H9 (cell line): ENCODE data around the gene PON2. TPM values are rescaled to one million over a fixed set of nuclear protein-coding genes. Genes with fewer than 3 reads are reported as not detected.

ENCODE experiments used
- DNase-seq: peaks from one replicate; pipeline ENCODE4 v3.0.0-alpha.2; 2017
- H2AFZ ChIP-seq: one replicate; pipeline ENCODE4 v1.6.1; 2013; ENCODE audit warnings: mild to moderate bottlenecking, low read length, control low read depth, moderate library complexity
- H2AK5ac ChIP-seq: 2 replicates; pipeline ENCODE4 v1.6.1; 2013; ENCODE audit warnings: low read length, control low read depth, mixed read lengths; ENCODE audit not compliant: insufficient read length
- H2BK120ac ChIP-seq: one replicate; pipeline ENCODE4 v1.6.1; 2013; ENCODE audit warnings: low read depth, mild to moderate bottlenecking, low read length, control low read depth, inconsistent platforms; ENCODE audit not compliant: poor library complexity, severe bottlenecking
- H2BK12ac ChIP-seq: 2 replicates; pipeline ENCODE4 v1.6.1; 2013; ENCODE audit warnings: low read length, control low read depth, mixed read lengths, low read depth; ENCODE audit not compliant: insufficient read length
- H2BK15ac ChIP-seq: 2 replicates; pipeline ENCODE4 v1.6.1; 2013; ENCODE audit warnings: low read depth, low read length, control low read depth
- H2BK20ac ChIP-seq: one replicate; pipeline ENCODE4 v1.6.1; 2013; ENCODE audit warnings: low read depth, mild to moderate bottlenecking, low read length, control low read depth, inconsistent platforms; ENCODE audit not compliant: poor library complexity, severe bottlenecking
- H2BK5ac ChIP-seq: 2 replicates; pipeline ENCODE4 v1.6.1; 2013; ENCODE audit warnings: low read length, control low read depth, mixed read lengths; ENCODE audit not compliant: insufficient read length
- H3K14ac ChIP-seq: 2 replicates; pipeline ENCODE4 v1.6.1; 2013; ENCODE audit warnings: low read length, control low read depth; ENCODE audit not compliant: insufficient read depth
- H3K18ac ChIP-seq: 2 replicates; pipeline ENCODE4 v1.6.1; 2013; ENCODE audit warnings: low read depth, mild to moderate bottlenecking, mixed read lengths, low read length, control low read depth; ENCODE audit not compliant: insufficient read length
- H3K23ac ChIP-seq: 2 replicates; pipeline ENCODE4 v1.6.1; 2013; ENCODE audit warnings: low read length, control low read depth, mixed read lengths, low read depth; ENCODE audit not compliant: insufficient read length
- H3K23me2 ChIP-seq: 2 replicates; pipeline ENCODE4 v1.6.1; 2013; ENCODE audit warnings: low read depth, mild to moderate bottlenecking, mixed read lengths, low read length, control low read depth; ENCODE audit not compliant: insufficient read length, poor library complexity, severe bottlenecking
- H3K27ac ChIP-seq: 2 replicates; pipeline ENCODE4 v1.5.1; 2013; ENCODE audit warnings: low read length, control low read depth, mixed read lengths, low read depth; ENCODE audit not compliant: insufficient read length
- H3K27me3 ChIP-seq: 2 replicates; pipeline ENCODE4 v1.6.1; 2013; ENCODE audit warnings: low read length, control low read depth, inconsistent platforms; ENCODE audit not compliant: insufficient read depth
- H3K4ac ChIP-seq: 2 replicates; pipeline ENCODE4 v1.6.1; 2013; ENCODE audit warnings: low read depth, mild to moderate bottlenecking, control low read depth, inconsistent platforms, low read length, moderate library complexity
- H3K4me1 ChIP-seq: 2 replicates; pipeline ENCODE4 v1.6.1; 2013; ENCODE audit warnings: low read length, control low read depth, inconsistent platforms; ENCODE audit not compliant: insufficient read depth
- H3K4me2 ChIP-seq: 2 replicates; pipeline ENCODE4 v1.6.1; 2013; ENCODE audit warnings: low read length, control low read depth, mixed read lengths; ENCODE audit not compliant: insufficient read length, insufficient read depth
- H3K56ac ChIP-seq: 2 replicates; pipeline ENCODE4 v1.6.1; 2013; ENCODE audit warnings: low read depth, mild to moderate bottlenecking, mixed read lengths, low read length, control low read depth; ENCODE audit not compliant: insufficient read length
- H3K79me1 ChIP-seq: 2 replicates; pipeline ENCODE4 v1.6.1; 2013; ENCODE audit warnings: low read depth, mild to moderate bottlenecking, moderate library complexity, low read length, control low read depth, inconsistent platforms; ENCODE audit not compliant: insufficient read depth, poor library complexity, severe bottlenecking
- H3K79me2 ChIP-seq: 2 replicates; pipeline ENCODE4 v1.6.1; 2013; ENCODE audit warnings: low read length, control low read depth, inconsistent platforms; ENCODE audit not compliant: insufficient read depth
- H3K9ac ChIP-seq: 2 replicates; pipeline ENCODE4 v1.6.1; 2013; ENCODE audit warnings: low read length, control low read depth, mixed read lengths; ENCODE audit not compliant: insufficient read length; ENCODE audit errors: extremely low read depth
- H3K9me3 ChIP-seq: one replicate; pipeline ENCODE4 v1.6.1; 2013; ENCODE audit warnings: low read depth, low read length, inconsistent platforms; ENCODE audit not compliant: control insufficient read depth
- H3T11ph ChIP-seq: one replicate; pipeline ENCODE4 v1.6.1; 2013; ENCODE audit warnings: mild to moderate bottlenecking, low read length, control low read depth, inconsistent platforms
- H4K20me1 ChIP-seq: one replicate; pipeline ENCODE4 v1.6.1; 2013; ENCODE audit not compliant: control insufficient read depth, insufficient read length, insufficient read depth
- H4K5ac ChIP-seq: 2 replicates; pipeline ENCODE4 v1.6.1; 2013; ENCODE audit warnings: low read depth, mild to moderate bottlenecking, mixed read lengths, low read length, control low read depth; ENCODE audit not compliant: insufficient read length
- H4K8ac ChIP-seq: replicated peaks from 2 replicates; pipeline ENCODE4 v1.6.1; 2013; ENCODE audit warnings: low read length, control low read depth, mixed read lengths, low read depth; ENCODE audit not compliant: insufficient read length
- H4K91ac ChIP-seq: 2 replicates; pipeline ENCODE4 v1.6.1; 2013; ENCODE audit warnings: low read depth, mild to moderate bottlenecking, moderate library complexity, mixed read lengths, low read length, control low read depth; ENCODE audit not compliant: insufficient read length
- H3K27ac Mint-ChIP-seq, 3 experiments: 2 replicates in 2 of 3; 3 replicates in 1 of 3; pipeline ENCODE4 v1.8.0; 2020 to 2021; ENCODE audit warnings: mixed read lengths in 3 of 3, mild to moderate bottlenecking in 1 of 3, moderate library complexity in 1 of 3
- H3K27me3 Mint-ChIP-seq: 2 replicates; pipeline ENCODE4 v1.8.0; 2021; ENCODE audit warnings: low read depth, mild to moderate bottlenecking, moderate library complexity, mixed read lengths
- H3K36me3 Mint-ChIP-seq, 3 experiments: 2 replicates in 2 of 3; 3 replicates in 1 of 3; pipeline ENCODE4 v1.8.0; 2020 to 2021; ENCODE audit warnings: low read depth in 3 of 3, mixed read lengths in 3 of 3; ENCODE audit not compliant: insufficient read depth in 1 of 3
- H3K4me1 Mint-ChIP-seq, 2 experiments: 2 replicates each; pipeline ENCODE4 v1.8.0; 2020; ENCODE audit warnings: mixed read lengths in 2 of 2
- H3K4me3 Mint-ChIP-seq, 2 experiments: 2 replicates in 1 of 2; 3 replicates in 1 of 2; pipeline ENCODE4 v1.8.0; 2020 to 2021; ENCODE audit warnings: mild to moderate bottlenecking in 2 of 2, mixed read lengths in 2 of 2, moderate library complexity in 1 of 2
- H3K9me3 Mint-ChIP-seq, 2 experiments: 2 replicates in 1 of 2; 3 replicates in 1 of 2; pipeline ENCODE4 v1.8.0; 2020; ENCODE audit warnings: mild to moderate bottlenecking in 2 of 2, mixed read lengths in 2 of 2, moderate library complexity in 1 of 2
- CTCF ChIP-seq: fragments of 200-600 bp; sonication (generic); conservative IDR thresholded peaks from 3 replicates; pipeline ENCODE4 v1.8.0; 2021; ENCODE audit warnings: antibody characterized with exemption, mild to moderate bottlenecking
- WGBS: extraction: QIAGEN DNeasy Blood & Tissue Kit; methylation state at CpG from one replicate; pipeline ENCODE4 v1.1.7; 2013; ENCODE audit warnings: missing lambda C conversion rate, low lambda C conversion rate, mixed read lengths; ENCODE audit not compliant: insufficient read length; ENCODE audit errors: extremely low coverage; 5-methylcytosine and 5-hydroxymethylcytosine counted together
- total RNA-seq: library from RNA; stranded (reverse); gene quantifications from 2 replicates; pipeline ENCODE4 v1.2.1, GENCODE V29; 2021

PON2 gene
- total RNA-seq, 1 experiment from 2014 or later = 26.7 TPM

DNA sequence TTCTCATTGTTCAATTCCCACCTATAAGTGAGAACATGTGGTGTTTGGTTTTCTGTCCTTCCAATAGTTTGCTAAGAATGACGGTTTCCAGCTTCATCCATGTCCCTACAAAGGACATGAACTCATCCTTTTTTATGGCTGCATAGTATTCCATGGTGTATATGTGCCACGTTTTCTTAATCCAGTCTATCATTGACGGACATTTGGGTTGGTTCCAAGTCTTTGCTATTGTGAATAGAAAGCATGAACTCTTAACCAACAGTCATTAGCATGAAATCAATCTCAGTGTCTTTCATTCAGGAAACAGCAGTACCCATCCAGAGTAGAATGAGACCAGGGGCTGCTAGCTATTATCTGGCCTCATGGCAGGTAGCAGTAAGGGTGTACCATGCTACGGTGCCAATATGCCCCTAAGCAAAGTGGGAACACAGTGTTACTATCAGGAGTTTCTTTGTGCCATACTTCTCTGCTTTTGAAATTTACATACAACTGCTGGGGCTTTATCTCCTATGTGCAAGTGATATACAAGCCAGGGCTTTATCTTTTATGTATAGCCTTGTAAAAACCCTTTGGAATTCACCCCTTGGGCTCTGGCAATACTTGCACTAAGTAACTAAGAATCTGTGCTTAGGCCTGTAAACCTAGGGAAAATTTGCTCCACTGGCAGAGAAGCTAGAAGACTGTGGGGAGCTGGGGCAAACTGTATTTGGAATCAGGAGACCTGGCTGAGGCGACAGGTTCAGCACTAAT lies 5.4 kb downstream of the PON2 start:
- Histone ChIP-seq H2BK5ac (no peak overlapping the region), H3K9me3 (no peaks in the 10 kb centered on the region), H3K23me2 (no peaks in the 10 kb centered on the region), H4K8ac (no peak overlapping the region), H4K20me1 (no peaks in the 10 kb centered on the region), H3K4me2 (no peak overlapping the region), H2AK5ac (no peak overlapping the region), H3K4me1 (no peaks in the 10 kb centered on the region; the same call in 1 of the 2 replicates), H3K79me1 (no peaks in the 10 kb centered on the region), H3K56ac (no peak overlapping the region), H3K79me2 (no peaks in the 10 kb centered on the region), H3K14ac (no peak overlapping the region), H2BK12ac (no peak overlapping the region), H3K27me3 (no peaks in the 10 kb centered on the region), H2BK20ac (no peak overlapping the region), H3K23ac (no peak overlapping the region), H2BK15ac (no peak overlapping the region), H3K4ac (no peak overlapping the region), H2AFZ (no peak overlapping the region), H3K9ac (no peak overlapping the region), H3K27ac (no peak overlapping the region), H4K5ac (no peak overlapping the region), H4K91ac (no peak overlapping the region), H3K18ac (no peak overlapping the region), H3T11ph (no peak overlapping the region), H2BK120ac (no peak overlapping the region)
- Mint-ChIP-seq H3K4me3 (no peak overlapping the region), H3K4me1 (peaks cover 20 to 22% of the 10 kb centered on the region in 2 experiments), H3K27ac (no peak overlapping the region), H3K27me3 (no peaks in the 10 kb centered on the region), H3K36me3 (peaks cover 8 to 11% (median 10%) of the 10 kb centered on the region in 3 experiments; a peak in 6 of 7 replicates), H3K9me3 (no peaks in the 10 kb centered on the region)
- DNase-seq = no peak
- no peak for TF ChIP-seq CTCF
- WGBS = no CpG with 5 or more reads among the region's 5 CpGs
